NCI-H2107 treated with DMSO at 0.1 percent for 48 hours (cell line): ENCODE measurements around the gene STAB1.

ENCODE experiments used
- DNase-seq: peaks from one replicate; lab custom pipeline; 2025; ENCODE audit not compliant: unreplicated experiment; lab: John Stamatoyannopoulos, UW

The STAB1 gene

GRCh38 chr3:52458770-52459545, 36.2 kb upstream of the STAB1 start:
- DNase-seq, result no peak

- no peak for DNase-seq
Observed at GRCh38 chr3:52461874-52462273, 33.3 kb upstream of the STAB1 start.

- DNase-seq, result no peak
Observed at GRCh38 chr3:52463416-52463815, 31.7 kb upstream of the STAB1 start.

- DNase-seq, result no peak
Observed at GRCh38 chr3:52468336-52468735, 26.8 kb upstream of the STAB1 start.

- no peak for DNase-seq
Observed at GRCh38 chr3:52469001-52469400, 26.1 kb upstream of the STAB1 start.

GRCh38 chr3:52470920-52471319, 24.2 kb upstream of the STAB1 start:
- no peak for DNase-seq

- DNase-seq, result no peak
Observed at GRCh38 chr3:52471371-52472238, 23.5 kb upstream of the STAB1 start.

- DNase-seq, result no peak
Observed at GRCh38 chr3:52472239-52473000, 22.7 kb upstream of the STAB1 start.

- no peak for DNase-seq
Observed at GRCh38 chr3:52473026-52473425, 22.1 kb upstream of the STAB1 start.

- no peak for DNase-seq
Observed at GRCh38 chr3:52477076-52477795, 17.9 kb upstream of the STAB1 start.

GRCh38 chr3:52477796-52478095, 17.4 kb upstream of the STAB1 start:
- DNase-seq, result no peak

- DNase-seq, result no peak
Observed at GRCh38 chr3:52479037-52479876, 15.9 kb upstream of the STAB1 start.

GRCh38 chr3:52479877-52480575, 15.1 kb upstream of the STAB1 start:
- no peak for DNase-seq

- no peak for DNase-seq
Observed at GRCh38 chr3:52480768-52481715, 14.1 kb upstream of the STAB1 start.

- DNase-seq, result no peak
Observed at GRCh38 chr3:52481819-52482521, 13.2 kb upstream of the STAB1 start.

GRCh38 chr3:52483081-52483480, 12.1 kb upstream of the STAB1 start:
- no peak for DNase-seq

GRCh38 chr3:52483577-52484381, 11.4 kb upstream of the STAB1 start:
- DNase-seq, result no peak
